ENCODE data around the gene PCNX1. TPM values are rescaled to one million over a fixed set of nuclear protein-coding genes. Genes with fewer than 3 reads are reported as not detected.

PCNX1 gene
- total RNA-seq, 5 donors from 2014 or later (not counting 1 experiment from before 2014, with no cell fraction given), result 80.8 to 140 (median 86.3) TPM

DNA sequence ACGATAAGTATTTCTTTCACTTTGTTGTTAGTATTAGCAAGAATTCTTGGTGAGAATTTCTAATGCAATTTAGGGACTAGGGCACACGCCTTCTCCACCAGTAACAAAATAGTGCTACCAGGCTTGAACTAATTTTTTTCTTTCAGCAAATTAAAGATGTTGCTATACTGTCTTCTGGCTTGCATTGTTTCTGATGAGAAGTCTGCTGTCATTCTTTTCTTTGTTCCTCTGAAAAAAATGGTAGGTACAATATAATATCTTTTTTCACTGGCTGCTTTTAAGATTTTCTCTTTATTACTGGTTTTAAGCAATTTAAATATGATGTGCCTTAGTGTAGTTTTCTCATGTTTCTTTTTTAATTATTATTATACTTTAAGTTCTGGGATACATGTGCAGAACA is 171.2 kb downstream of the PCNX1 start:
- Histone ChIP-seq H3K4me1 (ENCODE audit: control insufficient read depth in 1 of 2, extremely low read depth in 1 of 2, insufficient read depth in 2 of 2, low read length in 2 of 2) (no peaks in the 10 kb centered on the region), H3K4me3 (ENCODE audit: control insufficient read depth in 1 of 2, extremely low read depth in 1 of 2, low read length in 1 of 2) (no peak overlapping the region), H3K9me3 (peaks cover 13% of the 10 kb centered on the region), H3K27me3 (replicated peaks in 1 of 2; ENCODE audit: control insufficient read depth in 2 of 2, extremely low read depth in 1 of 2, insufficient read depth in 2 of 2, low read length in 1 of 2) (no peaks in the 10 kb centered on the region), H3K36me3 (ENCODE audit: control insufficient read depth in 2 of 2, extremely low read depth in 1 of 2, insufficient read depth in 1 of 2, low read length in 1 of 2) (peaks cover 13 to 49% of the 10 kb centered on the region in 2 donors), H3K27ac (ENCODE audit: low read length) (no peak overlapping the region)
- CTCF ChIA-PET, result interaction anchor here in 1 of 2 donors (0.7 kb wide), 1 partner anchor 15 kb away, joined by 3 read pairs; no protein-coding TSS in a partner anchor
- WGBS (ENCODE audit: insufficient coverage), result no CpG with 5 or more reads among the region's 2 CpGs
- peaks cover 7 to 17% (median 9%) of the 10 kb centered on the region in 3 donors for H3K9me3 Mint-ChIP-seq
- H3K27ac Mint-ChIP-seq, result no peak overlapping the region
- H3K4me1 Mint-ChIP-seq, result peaks cover 35 to 43% (median 39%) of the 10 kb centered on the region in 3 donors
- H3K36me3 Mint-ChIP-seq, result peaks cover 86% of the 10 kb centered on the region
- no peak overlapping the region for H3K4me3 Mint-ChIP-seq
- no peak for ATAC-seq (replicated peaks in 1 of 4)
- DNase-seq, result no peak
- POLR2A ChIA-PET, result interaction anchor here in 1 of 2 donors (0.6 kb wide), 1 partner anchor 457 kb away, joined by 3 read pairs; no protein-coding TSS in a partner anchor
- H3K27me3 Mint-ChIP-seq, result no peaks in the 10 kb centered on the region

DNA sequence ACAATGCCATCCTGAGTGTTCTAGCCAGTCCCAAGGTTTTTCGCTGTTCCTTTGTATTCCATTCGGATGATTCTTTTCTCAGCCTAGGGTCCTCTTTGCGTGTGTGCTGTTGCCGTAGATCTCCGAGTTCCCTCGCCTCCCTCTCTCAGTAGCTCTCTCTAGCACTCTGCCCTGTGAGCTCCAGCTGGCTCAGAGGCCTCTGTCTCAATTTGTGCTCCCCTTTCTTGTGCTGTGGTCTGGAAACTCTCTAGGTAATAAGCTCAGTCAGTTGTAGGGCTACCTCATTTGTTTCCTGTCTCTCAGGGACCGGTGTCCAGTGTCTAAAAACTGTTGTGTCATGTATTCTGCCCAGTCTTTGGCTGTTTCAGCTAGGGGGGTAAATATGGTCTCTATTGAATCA is 179.3 kb downstream of the PCNX1 start:
- Mint-ChIP-seq H3K9me3 (no peaks in the 10 kb centered on the region), H3K4me1 (peaks cover 11 to 26% (median 23%) of the 10 kb centered on the region in 3 donors), H3K36me3 (peaks cover 76% of the 10 kb centered on the region), H3K27ac (peak overlapping the region in 1 of 2 donors; percentile 50), H3K27me3 (no peaks in the 10 kb centered on the region), H3K4me3 (no peak overlapping the region)
- Histone ChIP-seq H3K4me3 (ENCODE audit: control insufficient read depth in 1 of 2, extremely low read depth in 1 of 2, low read length in 1 of 2) (no peak overlapping the region), H3K4me1 (ENCODE audit: control insufficient read depth in 1 of 2, extremely low read depth in 1 of 2, insufficient read depth in 2 of 2, low read length in 2 of 2) (no peaks in the 10 kb centered on the region), H3K27me3 (replicated peaks in 1 of 2; ENCODE audit: control insufficient read depth in 2 of 2, extremely low read depth in 1 of 2, insufficient read depth in 2 of 2, low read length in 1 of 2) (no peaks in the 10 kb centered on the region), H3K36me3 (ENCODE audit: control insufficient read depth in 2 of 2, extremely low read depth in 1 of 2, insufficient read depth in 1 of 2, low read length in 1 of 2) (peaks cover 0 to 59% of the 10 kb centered on the region in 2 donors), H3K27ac (ENCODE audit: low read length) (no peak overlapping the region), H3K9me3 (no peaks in the 10 kb centered on the region)
- DNase-seq, result no peak
- POLR2A ChIA-PET, result interaction anchor here in 1 of 2 donors (0.7 kb wide), 2 partner anchors 21 to 33 kb away, joined by 3 to 5 read pairs; no protein-coding TSS in a partner anchor
- 97% methylated on average over 6 of the region's 7 CpGs for WGBS (ENCODE audit: insufficient coverage)
- CTCF ChIA-PET, result interaction anchor here in 1 of 2 donors (0.6 kb wide), 1 partner anchor 410 kb away, joined by 6 read pairs; no protein-coding TSS in a partner anchor
- no peak for ATAC-seq (replicated peaks in 1 of 4)

DNA sequence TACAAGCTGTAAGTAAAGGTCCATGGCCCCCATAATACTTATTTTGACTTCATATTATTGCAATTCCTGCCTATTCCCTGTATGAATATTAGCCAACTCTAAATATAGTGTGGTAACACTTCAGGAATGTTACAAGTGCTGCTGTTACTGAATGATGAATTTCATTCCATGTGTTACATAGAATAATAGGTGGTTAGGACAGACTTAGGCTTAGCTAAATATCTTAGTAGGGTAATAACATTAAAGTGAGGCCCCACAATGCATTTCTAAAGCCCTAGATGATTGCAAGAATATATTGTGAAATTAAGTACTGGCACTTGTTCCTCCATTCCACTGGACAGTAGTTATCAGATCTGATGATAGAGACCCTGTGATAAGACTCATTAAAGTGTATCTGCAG is 182.7 kb downstream of the PCNX1 start:
- no peak for ATAC-seq (replicated peaks in 1 of 4)
- H3K9me3 Mint-ChIP-seq, result no peaks in the 10 kb centered on the region
- ChIA-PET POLR2A (no interaction called here), CTCF (interaction anchor here in 1 of 2 donors (0.6 kb wide), 1 partner anchor 92 kb away, joined by 4 read pairs; no protein-coding TSS in a partner anchor)
- H3K36me3 ChIP-seq (ENCODE audit: control insufficient read depth in 2 of 2, extremely low read depth in 1 of 2, insufficient read depth in 1 of 2, low read length in 1 of 2), result peaks cover 2 to 78% of the 10 kb centered on the region in 2 donors
- H3K9me3 ChIP-seq, result peaks cover 3% of the 10 kb centered on the region
- no peak overlapping the region for H3K4me3 ChIP-seq (ENCODE audit: control insufficient read depth in 1 of 2, extremely low read depth in 1 of 2, low read length in 1 of 2)
- no peak overlapping the region for H3K27ac ChIP-seq (ENCODE audit: low read length)
- no peak for DNase-seq
- no peak overlapping the region for H3K4me3 Mint-ChIP-seq
- H3K27ac Mint-ChIP-seq, result no peak overlapping the region
- H3K27me3 Mint-ChIP-seq, result no peaks in the 10 kb centered on the region
- no peaks in the 10 kb centered on the region for H3K4me1 ChIP-seq (ENCODE audit: control insufficient read depth in 1 of 2, extremely low read depth in 1 of 2, insufficient read depth in 2 of 2, low read length in 2 of 2)
- peaks cover 0 to 9% (median 0%) of the 10 kb centered on the region in 3 donors for H3K4me1 Mint-ChIP-seq
- H3K27me3 ChIP-seq (replicated peaks in 1 of 2; ENCODE audit: control insufficient read depth in 2 of 2, extremely low read depth in 1 of 2, insufficient read depth in 2 of 2, low read length in 1 of 2), result no peaks in the 10 kb centered on the region
- peaks cover 81% of the 10 kb centered on the region for H3K36me3 Mint-ChIP-seq

DNA sequence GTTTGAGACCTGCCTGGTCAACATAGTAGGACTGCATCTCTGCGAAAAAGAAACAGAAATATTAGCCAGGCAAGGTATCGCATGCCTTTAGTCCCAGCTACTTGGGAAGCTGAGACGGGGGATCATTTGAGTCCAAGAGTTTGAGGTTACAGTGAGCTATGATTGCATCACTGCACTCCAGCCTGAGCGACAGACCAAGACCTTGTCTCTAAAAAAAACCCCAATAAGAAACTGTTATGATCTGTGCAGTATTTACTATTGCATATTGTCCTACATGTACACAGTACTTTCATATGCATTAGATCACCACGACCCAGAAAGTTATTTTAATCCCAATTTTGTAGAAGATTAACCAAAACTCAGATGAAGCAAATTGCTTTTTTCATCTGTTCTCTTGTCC is 187.5 kb downstream of the PCNX1 start:
- 100% methylated on average over 3 of the region's 5 CpGs for WGBS (ENCODE audit: insufficient coverage)
- DNase-seq (no peak), ATAC-seq (replicated peaks in 1 of 4) (no peak)
- H3K36me3 Mint-ChIP-seq, result peaks cover 81% of the 10 kb centered on the region
- H3K27ac Mint-ChIP-seq, result no peak overlapping the region
- H3K9me3 Mint-ChIP-seq, result peaks cover 0 to 9% (median 4%) of the 10 kb centered on the region in 3 donors
- Histone ChIP-seq H3K4me3 (ENCODE audit: control insufficient read depth in 1 of 2, extremely low read depth in 1 of 2, low read length in 1 of 2) (no peak overlapping the region), H3K27me3 (replicated peaks in 1 of 2; ENCODE audit: control insufficient read depth in 2 of 2, extremely low read depth in 1 of 2, insufficient read depth in 2 of 2, low read length in 1 of 2) (no peaks in the 10 kb centered on the region), H3K9me3 (peaks cover 3% of the 10 kb centered on the region), H3K27ac (ENCODE audit: low read length) (no peak overlapping the region), H3K4me1 (ENCODE audit: control insufficient read depth in 1 of 2, extremely low read depth in 1 of 2, insufficient read depth in 2 of 2, low read length in 2 of 2) (no peaks in the 10 kb centered on the region), H3K36me3 (ENCODE audit: control insufficient read depth in 2 of 2, extremely low read depth in 1 of 2, insufficient read depth in 1 of 2, low read length in 1 of 2) (peaks cover 2 to 41% of the 10 kb centered on the region in 2 donors)
- H3K4me3 Mint-ChIP-seq, result no peak overlapping the region
- peaks cover 14 to 22% (median 19%) of the 10 kb centered on the region in 3 donors for H3K4me1 Mint-ChIP-seq
- H3K27me3 Mint-ChIP-seq, result no peaks in the 10 kb centered on the region
- CTCF ChIA-PET, result no interaction called here
- POLR2A ChIA-PET, result no interaction called here

- no peak for DNase-seq
- peaks cover 2 to 36% of the 10 kb centered on the region in 2 donors for H3K36me3 ChIP-seq (ENCODE audit: control insufficient read depth in 2 of 2, extremely low read depth in 1 of 2, insufficient read depth in 1 of 2, low read length in 1 of 2)
- no peaks in the 10 kb centered on the region for H3K4me1 ChIP-seq (ENCODE audit: control insufficient read depth in 1 of 2, extremely low read depth in 1 of 2, insufficient read depth in 2 of 2, low read length in 2 of 2)
- no peak for ATAC-seq (replicated peaks in 1 of 4)
- Mint-ChIP-seq H3K9me3 (peaks cover 0 to 9% (median 4%) of the 10 kb centered on the region in 3 donors), H3K36me3 (peaks cover 71% of the 10 kb centered on the region), H3K4me3 (no peak overlapping the region), H3K27ac (no peak overlapping the region), H3K27me3 (no peaks in the 10 kb centered on the region), H3K4me1 (peaks cover 16 to 29% (median 28%) of the 10 kb centered on the region in 3 donors)
- no peak overlapping the region for H3K4me3 ChIP-seq (ENCODE audit: control insufficient read depth in 1 of 2, extremely low read depth in 1 of 2, low read length in 1 of 2)
- no CpG with 5 or more reads among the region's 5 CpGs for WGBS (ENCODE audit: insufficient coverage)
- POLR2A ChIA-PET, result no interaction called here
- no peaks in the 10 kb centered on the region for H3K27me3 ChIP-seq (replicated peaks in 1 of 2; ENCODE audit: control insufficient read depth in 2 of 2, extremely low read depth in 1 of 2, insufficient read depth in 2 of 2, low read length in 1 of 2)
- CTCF ChIA-PET, result no interaction called here
- H3K9me3 ChIP-seq, result peaks cover 3% of the 10 kb centered on the region
- no peak overlapping the region for H3K27ac ChIP-seq (ENCODE audit: low read length)
Measured at GRCh38 chr14:71096947-71097346, 189.7 kb downstream of the PCNX1 start.

DNA sequence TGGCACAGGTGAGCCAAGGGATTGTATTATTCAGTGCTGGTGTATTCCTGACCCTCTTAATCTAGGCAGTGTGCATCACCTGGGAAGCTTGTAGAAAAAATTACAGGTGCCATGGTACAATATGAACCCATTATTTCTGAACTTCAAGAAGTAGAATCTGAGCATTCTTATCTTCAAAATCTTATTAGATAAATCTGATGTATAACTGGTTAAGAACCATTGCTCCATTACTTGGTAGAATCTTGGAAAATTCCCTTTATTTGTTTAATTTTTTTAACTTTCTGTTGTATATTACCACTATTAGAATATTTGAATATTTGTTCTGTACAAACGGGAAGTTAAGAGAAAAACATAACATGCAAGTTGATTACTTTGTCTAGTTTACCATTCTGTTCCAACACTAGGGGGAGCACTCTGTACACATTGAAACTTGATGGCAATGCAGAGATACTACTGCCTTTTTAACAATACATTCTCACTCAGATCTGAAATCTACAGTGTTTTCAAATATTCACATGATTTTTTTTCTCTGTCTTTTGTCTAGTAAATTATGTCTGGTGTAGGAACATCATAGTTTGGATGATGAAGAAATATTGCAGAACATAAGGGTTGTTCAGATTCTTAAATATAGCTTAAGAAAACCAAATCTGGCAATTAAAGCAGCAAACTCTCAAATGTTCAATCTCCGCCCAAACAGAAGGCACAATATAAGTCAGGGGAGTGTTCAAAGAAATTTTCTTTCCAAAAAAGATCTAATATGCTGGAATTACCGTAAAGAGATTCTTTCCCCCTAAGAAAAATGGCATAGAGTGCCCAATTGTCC is 196.6 kb downstream of the PCNX1 start:
- ChIA-PET POLR2A (no interaction called here), CTCF (interaction anchor here (0.6 to 1.7 kb wide), 9 partner anchors 11 to 663 kb away, joined by 3 to 7 read pairs (median 4); no protein-coding TSS in a partner anchor)
- peaks cover 9 to 59% of the 10 kb centered on the region in 2 donors for H3K36me3 ChIP-seq (ENCODE audit: control insufficient read depth in 2 of 2, extremely low read depth in 1 of 2, insufficient read depth in 1 of 2, low read length in 1 of 2)
- Mint-ChIP-seq H3K4me1 (peaks cover 9 to 15% (median 12%) of the 10 kb centered on the region in 3 donors), H3K4me3 (no peak overlapping the region), H3K9me3 (no peaks in the 10 kb centered on the region), H3K36me3 (peaks cover 51% of the 10 kb centered on the region), H3K27ac (peak overlapping the region in 1 of 2 donors; percentile 16), H3K27me3 (no peaks in the 10 kb centered on the region)
- no CpG with 5 or more reads among the region's 3 CpGs for WGBS (ENCODE audit: insufficient coverage)
- no peak overlapping the region for H3K4me3 ChIP-seq (ENCODE audit: control insufficient read depth in 1 of 2, extremely low read depth in 1 of 2, low read length in 1 of 2)
- DNase-seq (peak in 6 of 35 experiments; percentile 6 to 68 (median 14)), ATAC-seq (replicated peaks in 1 of 4) (no peak)
- H3K27ac ChIP-seq (ENCODE audit: low read length), result no peak overlapping the region
- H3K27me3 ChIP-seq (replicated peaks in 1 of 2; ENCODE audit: control insufficient read depth in 2 of 2, extremely low read depth in 1 of 2, insufficient read depth in 2 of 2, low read length in 1 of 2), result no peaks in the 10 kb centered on the region
- no peaks in the 10 kb centered on the region for H3K9me3 ChIP-seq
- no peaks in the 10 kb centered on the region for H3K4me1 ChIP-seq (ENCODE audit: control insufficient read depth in 1 of 2, extremely low read depth in 1 of 2, insufficient read depth in 2 of 2, low read length in 2 of 2)
